KMS-11 (cell line): ENCODE measurements around the gene MTCP1.

Source experiments
- H2AFZ ChIP-seq: fragments of 200-600 bp; sonication (generic); 2 replicates; pipeline ENCODE4 v1.6.1; 2016; ENCODE audit warnings: antibody characterized with exemption, mixed run types, low read depth
- H3K27ac ChIP-seq: fragments of 200-600 bp; sonication (generic); 2 replicates; pipeline ENCODE4 v1.6.1; 2016; ENCODE audit warnings: mild to moderate bottlenecking, mixed run types
- H3K27me3 ChIP-seq: fragments of 200-600 bp; sonication (generic); 2 replicates; pipeline ENCODE4 v1.6.1; 2017; ENCODE audit warnings: mild to moderate bottlenecking, low read depth, mixed run types, moderate library complexity; ENCODE audit not compliant: insufficient read depth
- H3K36me3 ChIP-seq: fragments of 200-600 bp; sonication (generic); 2 replicates; pipeline ENCODE4 v1.6.1; 2017; ENCODE audit warnings: mild to moderate bottlenecking, mixed run types; ENCODE audit not compliant: insufficient read depth
- H3K4me1 ChIP-seq: fragments of 200-600 bp; sonication (generic); 2 replicates; pipeline ENCODE4 v1.6.1; 2016; ENCODE audit warnings: mild to moderate bottlenecking, low read depth, mixed run types; ENCODE audit not compliant: poor library complexity, severe bottlenecking
- H3K4me2 ChIP-seq: fragments of 200-600 bp; sonication (generic); 2 replicates; pipeline ENCODE4 v1.7.0; 2016; ENCODE audit warnings: mild to moderate bottlenecking, mixed run types
- H3K4me3 ChIP-seq: fragments of 200-600 bp; sonication (generic); IDR thresholded peaks from 2 replicates; pipeline ENCODE4 v1.6.1; 2017; ENCODE audit warnings: low read depth, low read length, mixed read lengths; ENCODE audit not compliant: insufficient read depth
- H3K79me2 ChIP-seq: fragments of 200-600 bp; sonication (generic); 2 replicates; pipeline ENCODE4 v1.6.1; 2016; ENCODE audit warnings: low read depth, mixed run types; ENCODE audit not compliant: insufficient read depth
- H3K9ac ChIP-seq: fragments of 200-600 bp; sonication (generic); 2 replicates; pipeline ENCODE4 v1.6.1; 2016; ENCODE audit warnings: mild to moderate bottlenecking, mixed run types
- H4K20me1 ChIP-seq: fragments of 200-600 bp; sonication (generic); 2 replicates; pipeline ENCODE4 v1.6.1; 2016; ENCODE audit warnings: mild to moderate bottlenecking, mixed run types; ENCODE audit not compliant: insufficient read depth
- TF ChIP-seq, protein P1 (sequence below): fragments of 200-600 bp; sonication (generic); conservative IDR thresholded peaks from 2 replicates; pipeline ENCODE4 v1.6.1; 2017; ENCODE audit warnings: low read depth, mild to moderate bottlenecking, antibody characterized with exemption, low read length, moderate library complexity, mixed read lengths

MTCP1 gene

DNA sequence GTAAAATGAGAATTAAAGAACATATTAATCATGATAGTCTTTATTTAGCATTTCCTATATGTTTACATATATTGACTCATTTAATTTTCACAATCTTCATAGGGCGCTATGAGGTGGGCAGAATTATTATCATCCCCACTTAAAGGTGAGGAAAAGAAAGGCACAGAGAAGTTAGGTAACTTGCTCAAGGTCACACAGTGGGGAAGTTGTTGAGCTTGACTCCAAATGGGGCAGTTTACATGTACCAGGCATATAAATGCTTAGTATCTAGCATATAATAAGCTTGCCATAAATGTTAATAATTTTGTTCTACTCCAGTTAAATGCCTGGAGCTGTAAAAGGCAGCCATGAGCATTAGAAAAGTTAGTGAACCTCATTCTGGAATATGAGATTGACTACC lies 1.5 kb downstream of the MTCP1 start:
- H4K20me1 ChIP-seq = no peaks in the 10 kb centered on the region
- H3K27ac ChIP-seq = no peak overlapping the region
- no peaks in the 10 kb centered on the region for H3K36me3 ChIP-seq
- peaks cover 17% of the 10 kb centered on the region for H3K4me1 ChIP-seq
- peak overlapping the region; percentile 86 for H3K4me2 ChIP-seq
- no peaks in the 10 kb centered on the region for H3K27me3 ChIP-seq
- H3K79me2 ChIP-seq = peaks cover 36% of the 10 kb centered on the region; the same call in 1 of the 2 replicates
- no peak overlapping the region for H3K4me3 ChIP-seq
- H2AFZ ChIP-seq = no peak overlapping the region
- TF ChIP-seq, protein P1, sequence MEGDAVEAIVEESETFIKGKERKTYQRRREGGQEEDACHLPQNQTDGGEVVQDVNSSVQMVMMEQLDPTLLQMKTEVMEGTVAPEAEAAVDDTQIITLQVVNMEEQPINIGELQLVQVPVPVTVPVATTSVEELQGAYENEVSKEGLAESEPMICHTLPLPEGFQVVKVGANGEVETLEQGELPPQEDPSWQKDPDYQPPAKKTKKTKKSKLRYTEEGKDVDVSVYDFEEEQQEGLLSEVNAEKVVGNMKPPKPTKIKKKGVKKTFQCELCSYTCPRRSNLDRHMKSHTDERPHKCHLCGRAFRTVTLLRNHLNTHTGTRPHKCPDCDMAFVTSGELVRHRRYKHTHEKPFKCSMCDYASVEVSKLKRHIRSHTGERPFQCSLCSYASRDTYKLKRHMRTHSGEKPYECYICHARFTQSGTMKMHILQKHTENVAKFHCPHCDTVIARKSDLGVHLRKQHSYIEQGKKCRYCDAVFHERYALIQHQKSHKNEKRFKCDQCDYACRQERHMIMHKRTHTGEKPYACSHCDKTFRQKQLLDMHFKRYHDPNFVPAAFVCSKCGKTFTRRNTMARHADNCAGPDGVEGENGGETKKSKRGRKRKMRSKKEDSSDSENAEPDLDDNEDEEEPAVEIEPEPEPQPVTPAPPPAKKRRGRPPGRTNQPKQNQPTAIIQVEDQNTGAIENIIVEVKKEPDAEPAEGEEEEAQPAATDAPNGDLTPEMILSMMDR = no peak
- peak overlapping the region; percentile 84; the same call in 1 of the 2 replicates for H3K9ac ChIP-seq

DNA sequence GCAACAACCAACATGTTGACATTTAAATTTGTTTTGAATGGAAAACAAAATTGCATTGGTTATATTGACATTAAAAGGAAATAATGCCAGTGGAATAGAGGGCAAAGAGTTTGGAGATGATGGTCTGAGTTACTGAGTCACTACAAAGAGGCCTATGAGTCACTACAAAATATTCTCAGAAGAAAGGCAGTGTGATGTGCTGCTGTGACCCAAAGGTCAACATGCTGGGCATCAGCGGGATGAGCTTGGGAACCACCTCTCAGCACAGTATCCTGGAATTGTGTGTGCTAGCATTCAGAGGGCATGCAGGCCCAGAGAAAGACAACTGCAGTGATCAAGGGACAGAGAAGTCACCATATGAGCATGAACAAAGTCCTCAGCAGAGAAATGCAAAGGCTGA lies 2.8 kb downstream of the MTCP1 start:
- H3K4me2 ChIP-seq = no peak overlapping the region
- no peak overlapping the region for H3K9ac ChIP-seq
- peaks cover 12% of the 10 kb centered on the region for H3K4me1 ChIP-seq
- H4K20me1 ChIP-seq = no peaks in the 10 kb centered on the region
- no peak overlapping the region for H3K27ac ChIP-seq
- H2AFZ ChIP-seq = no peak overlapping the region
- H3K4me3 ChIP-seq = no peak overlapping the region
- H3K36me3 ChIP-seq = no peaks in the 10 kb centered on the region
- TF ChIP-seq, protein P1 = no peak
- peaks cover 32% of the 10 kb centered on the region; the same call in 1 of the 2 replicates for H3K79me2 ChIP-seq
- H3K27me3 ChIP-seq = no peaks in the 10 kb centered on the region

DNA sequence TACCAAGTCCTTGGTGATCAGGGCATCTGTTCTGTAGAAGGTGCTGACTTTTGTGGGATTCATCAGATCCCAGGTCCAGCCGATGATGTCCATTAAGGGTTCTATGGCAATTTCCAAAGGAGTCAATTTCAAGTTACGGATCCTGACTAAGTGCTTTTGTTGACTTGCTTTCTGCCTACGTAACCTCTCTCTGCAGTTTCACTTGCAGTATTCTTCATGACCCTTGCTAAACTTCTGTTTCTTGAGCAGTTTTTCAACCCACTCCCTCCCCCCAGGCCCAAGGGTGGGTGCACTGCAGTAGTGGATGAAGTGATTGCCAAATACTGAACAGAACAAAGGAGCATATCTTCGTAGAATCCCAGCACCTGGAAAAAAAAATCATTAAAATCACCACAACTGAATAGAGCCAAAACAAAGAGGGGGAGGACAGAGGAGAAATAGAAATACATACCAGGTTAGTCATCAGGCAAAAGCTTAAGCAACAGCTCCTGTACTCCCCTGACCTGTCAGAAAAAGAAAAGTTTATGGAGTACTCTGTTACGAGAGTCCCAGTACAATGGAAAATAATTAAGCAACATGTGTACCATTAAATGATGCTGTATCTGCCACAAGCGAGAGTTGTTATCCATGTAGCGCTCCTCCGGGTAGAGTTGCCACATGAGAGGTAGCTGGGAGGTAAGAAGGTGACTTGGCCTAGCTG lies 5.8 kb downstream of the MTCP1 start:
- no peak overlapping the region for H3K4me3 ChIP-seq
- H3K4me1 ChIP-seq = peaks cover 6% of the 10 kb centered on the region
- no peak overlapping the region for H2AFZ ChIP-seq
- no peak overlapping the region for H3K4me2 ChIP-seq
- H3K36me3 ChIP-seq = no peaks in the 10 kb centered on the region
- no peaks in the 10 kb centered on the region for H4K20me1 ChIP-seq
- H3K27me3 ChIP-seq = no peaks in the 10 kb centered on the region
- no peak overlapping the region for H3K9ac ChIP-seq
- H3K27ac ChIP-seq = no peak overlapping the region
- TF ChIP-seq, protein P1 = no peak
- peaks cover 11% of the 10 kb centered on the region; the same call in 1 of the 2 replicates for H3K79me2 ChIP-seq

DNA sequence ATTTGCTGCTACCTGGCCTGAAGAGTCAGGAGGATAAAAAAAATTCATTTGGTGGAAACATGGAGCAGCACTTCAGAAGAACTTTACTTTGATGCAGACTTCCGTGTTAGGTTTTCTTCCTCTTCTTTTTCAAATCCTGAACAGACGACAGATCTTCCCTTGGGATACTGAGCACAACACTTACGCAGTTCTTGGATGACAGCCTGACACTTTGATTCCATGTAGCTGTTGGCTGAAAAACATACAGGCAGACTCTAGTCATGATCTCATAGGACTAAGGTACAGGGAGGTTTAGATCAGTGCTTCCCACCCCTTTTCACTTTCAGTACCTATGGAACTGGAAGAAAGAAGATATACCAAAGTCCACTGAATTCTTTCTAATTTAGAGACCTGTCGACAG lies 9.2 kb downstream of the MTCP1 start:
- Histone ChIP-seq H4K20me1 (no peaks in the 10 kb centered on the region), H3K27me3 (no peaks in the 10 kb centered on the region), H3K79me2 (no peaks in the 10 kb centered on the region), H3K4me2 (no peak overlapping the region), H3K4me3 (no peak overlapping the region), H3K27ac (no peak overlapping the region), H2AFZ (no peak overlapping the region), H3K4me1 (no peaks in the 10 kb centered on the region), H3K9ac (no peak overlapping the region), H3K36me3 (no peaks in the 10 kb centered on the region)
- TF ChIP-seq, protein P1 = no peak
